GM21717 (cell line): ENCODE results near the gene PRKCE.

Experiments used
- ATAC-seq: cut with Tn5 transposase; IDR thresholded peaks from one replicate; pipeline ENCODE4 v1.9.1; 2021; ENCODE audit warnings: mild to moderate bottlenecking, moderate library complexity; ENCODE audit not compliant: unreplicated experiment

PRKCE gene

GRCh38 chr2:45799679-45800381 lies 148.4 kb downstream of the PRKCE start:
- ATAC-seq = no peak

GRCh38 chr2:45802499-45803138 lies 151.1 kb downstream of the PRKCE start:
- no peak for ATAC-seq

GRCh38 chr2:45804987-45805755 lies 153.7 kb downstream of the PRKCE start:
- no peak for ATAC-seq

- no peak for ATAC-seq
Observed at GRCh38 chr2:45806563-45807358, 155.3 kb downstream of the PRKCE start.

GRCh38 chr2:45808294-45808800 lies 156.9 kb downstream of the PRKCE start:
- no peak for ATAC-seq

- ATAC-seq = no peak
Observed at GRCh38 chr2:45809205-45809604, 157.7 kb downstream of the PRKCE start.

DNA sequence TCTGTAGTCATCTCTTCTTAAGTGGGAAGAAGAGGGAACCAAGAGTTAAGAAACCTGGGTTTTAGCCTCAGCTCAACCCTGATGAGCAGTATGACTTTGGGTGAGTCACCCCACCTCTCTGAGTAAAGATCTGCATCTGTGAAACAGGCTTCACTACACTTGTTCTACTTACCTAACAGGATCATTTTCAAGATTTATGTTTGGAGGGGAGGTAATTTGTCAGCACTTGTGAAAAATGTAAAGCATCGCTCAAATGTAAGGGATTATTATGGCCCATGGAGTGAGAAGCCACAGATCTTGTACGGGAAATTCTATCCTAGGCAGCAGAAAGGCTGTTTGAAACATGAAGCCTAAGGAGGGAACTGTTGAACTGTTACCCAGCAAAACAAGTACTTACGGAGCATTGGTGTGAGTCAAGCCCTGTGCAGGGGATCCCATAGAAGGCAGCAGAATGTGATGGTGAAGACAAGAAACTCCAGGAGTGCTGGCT lies 160.6 kb downstream of the PRKCE start:
- ATAC-seq = no peak

DNA sequence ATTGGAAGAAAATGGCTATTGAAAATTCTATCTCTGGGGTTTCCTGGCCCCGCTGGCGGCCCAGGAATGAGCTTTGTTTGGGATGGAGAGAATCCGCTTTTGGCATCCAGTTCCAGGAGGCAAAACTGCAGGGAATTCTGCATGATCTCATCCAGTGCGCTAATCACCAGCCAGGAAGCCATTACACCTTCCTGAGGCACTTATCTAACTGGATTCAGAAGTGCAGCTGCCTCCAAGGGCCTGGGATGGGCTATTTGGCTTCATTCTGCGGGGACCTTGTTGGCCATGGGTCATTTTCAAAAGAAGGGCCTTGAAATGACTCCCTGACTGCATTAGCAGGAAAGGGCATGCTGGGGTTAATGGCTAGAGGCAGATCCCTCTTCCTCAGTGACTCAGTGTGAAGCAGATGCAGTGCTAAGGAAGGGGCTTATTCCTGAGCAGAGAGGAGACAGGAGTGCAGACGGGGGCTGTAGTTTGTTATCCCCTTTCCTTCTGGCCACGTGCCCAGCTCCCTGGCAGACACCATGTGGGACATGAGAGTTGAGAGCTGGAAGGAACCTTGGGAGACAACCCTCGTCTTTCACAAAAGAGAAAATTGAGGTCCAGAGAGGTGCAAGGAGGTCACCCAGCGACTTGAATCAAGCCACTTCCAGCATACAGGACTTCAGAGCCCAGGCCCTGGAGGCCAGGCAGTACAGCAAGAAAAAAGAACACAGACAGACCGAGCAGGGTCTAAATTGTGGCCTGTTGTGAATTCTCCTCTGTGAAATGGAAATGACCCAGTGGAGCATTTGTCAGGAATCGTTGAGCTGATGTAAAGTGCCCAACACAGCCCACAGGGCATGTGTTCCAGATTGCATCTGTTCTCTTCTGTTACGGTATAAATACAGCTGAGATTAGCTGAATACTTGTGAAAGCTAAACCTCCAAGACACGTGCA lies 161.8 kb downstream of the PRKCE start:
- ATAC-seq = no peak

GRCh38 chr2:45814488-45814887 lies 163.0 kb downstream of the PRKCE start:
- ATAC-seq = no peak

DNA sequence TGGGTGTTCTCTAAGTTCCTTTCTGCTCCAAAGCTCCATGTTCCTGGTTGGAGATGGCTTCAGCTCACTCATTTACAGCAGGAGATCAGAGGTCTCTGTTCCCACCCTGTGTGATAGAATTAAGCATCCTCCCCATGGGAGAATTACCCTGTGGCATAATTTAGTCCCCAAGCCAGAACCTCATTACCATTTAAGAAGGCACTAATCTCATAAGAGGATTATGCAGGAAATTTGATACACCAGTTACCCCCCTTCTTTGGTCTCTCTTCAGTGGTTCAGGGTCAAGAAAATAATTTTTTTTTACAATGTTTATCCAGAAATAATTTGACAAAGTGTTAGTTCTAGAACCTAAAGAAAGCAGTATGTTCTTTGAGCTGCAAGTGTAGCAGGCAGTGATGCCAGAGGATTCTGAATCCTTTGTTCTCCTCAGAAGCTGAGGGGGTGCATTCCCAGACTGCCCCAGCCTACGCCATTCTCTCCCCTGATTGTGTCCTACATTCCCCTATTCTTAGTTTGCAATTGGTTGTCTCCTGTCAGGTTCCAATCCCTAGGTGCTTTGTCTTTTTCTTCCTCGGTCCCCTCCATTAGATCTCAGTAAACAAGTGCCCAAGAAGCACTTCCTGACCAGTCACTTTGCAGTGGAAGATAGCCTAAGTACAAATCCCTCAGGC lies 163.6 kb downstream of the PRKCE start:
- ATAC-seq = no peak

- ATAC-seq = no peak
Observed at GRCh38 chr2:45816272-45816671, 164.8 kb downstream of the PRKCE start.

DNA sequence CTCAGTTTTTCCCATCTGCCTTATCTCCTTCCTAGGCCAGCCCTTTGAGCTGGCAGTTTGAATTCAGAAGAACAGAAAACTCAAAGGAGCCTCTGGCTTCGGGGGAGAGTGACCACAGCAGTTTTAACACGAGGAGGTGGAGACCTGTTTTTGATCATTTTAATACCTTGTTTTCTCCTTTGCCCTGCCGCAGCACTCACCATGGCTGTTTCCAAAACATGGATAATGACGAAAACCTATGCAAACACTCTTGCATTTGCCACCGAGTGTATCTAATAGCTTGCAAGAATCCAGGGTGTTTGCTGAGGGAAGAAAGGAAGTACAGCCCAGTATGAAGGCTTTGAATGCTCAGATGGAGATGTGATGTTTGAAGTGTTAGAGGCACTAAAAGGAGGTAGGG lies 167.1 kb downstream of the PRKCE start:
- no peak for ATAC-seq

DNA sequence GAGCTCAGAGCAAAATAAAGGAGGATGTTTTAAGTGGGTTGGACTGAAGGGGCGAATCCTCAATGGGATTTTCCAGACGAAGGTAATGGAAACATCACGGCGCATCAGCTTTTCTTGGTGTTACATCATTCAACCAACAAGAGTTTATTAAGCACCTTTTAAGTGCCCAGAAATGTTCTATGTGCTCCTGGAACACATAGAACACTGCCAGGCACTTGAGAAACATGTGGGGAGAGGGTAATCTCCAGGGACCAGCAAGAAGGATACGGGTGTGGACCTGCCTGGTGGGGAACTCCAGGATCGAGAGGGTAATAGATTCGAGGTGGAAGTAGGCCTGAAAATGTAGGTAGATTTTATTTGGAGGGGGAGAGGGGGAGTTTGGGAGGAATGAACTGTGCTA lies 168.6 kb downstream of the PRKCE start:
- no peak for ATAC-seq

DNA sequence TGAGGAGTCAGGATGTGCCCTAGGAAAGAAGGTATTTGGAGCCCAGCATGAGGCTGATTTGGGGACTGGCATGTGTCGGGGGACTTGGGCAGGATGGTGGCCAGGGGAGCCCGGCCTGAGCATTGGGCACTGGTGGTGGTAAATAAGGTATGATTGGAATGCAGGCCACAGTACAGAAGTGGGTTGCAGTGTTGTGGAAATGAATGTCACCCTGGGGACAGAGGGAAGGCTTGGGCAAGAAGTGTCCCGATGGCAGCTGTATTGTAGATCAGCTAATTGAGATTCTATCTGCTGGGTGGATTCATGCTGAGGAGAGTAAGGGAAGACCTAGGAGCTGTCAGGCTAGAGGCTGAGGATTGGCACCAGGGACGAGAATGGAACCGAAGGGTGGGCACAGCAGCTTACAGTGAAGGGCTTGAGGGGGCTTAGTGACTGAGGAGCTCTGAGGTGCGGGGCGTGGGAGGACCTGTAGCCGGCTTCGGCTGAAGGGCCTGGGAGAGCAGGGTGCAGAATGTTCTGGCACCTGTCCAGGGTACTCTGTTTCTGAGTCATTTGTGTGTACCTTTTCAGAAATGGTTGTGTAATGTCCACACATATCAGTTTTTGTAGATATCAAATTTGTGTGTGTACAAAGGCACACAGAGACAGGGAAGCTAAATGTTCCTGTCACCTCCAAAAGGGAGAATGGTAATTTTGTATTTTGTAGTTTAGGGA lies 170.2 kb downstream of the PRKCE start:
- ATAC-seq = no peak

DNA sequence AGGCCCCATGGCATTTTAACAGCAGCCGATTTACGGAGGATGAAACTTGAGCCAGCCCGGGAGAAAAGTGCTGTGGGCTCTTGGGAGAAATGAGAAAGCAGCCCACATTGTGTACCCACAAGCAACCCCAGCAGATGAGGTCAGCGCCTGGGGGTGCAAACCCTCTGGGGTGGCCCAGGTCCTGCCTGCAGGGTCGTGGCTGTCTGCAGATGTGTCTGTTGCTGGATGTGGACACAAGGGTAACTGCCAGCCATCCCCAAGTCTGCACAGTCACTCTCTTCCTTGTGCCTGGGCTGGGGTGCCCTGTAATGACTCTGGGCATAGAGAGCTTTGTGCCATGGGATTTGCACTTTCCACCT lies 170.8 kb downstream of the PRKCE start:
- ATAC-seq = no peak

GRCh38 chr2:45823723-45824206 lies 172.3 kb downstream of the PRKCE start:
- no peak for ATAC-seq

DNA sequence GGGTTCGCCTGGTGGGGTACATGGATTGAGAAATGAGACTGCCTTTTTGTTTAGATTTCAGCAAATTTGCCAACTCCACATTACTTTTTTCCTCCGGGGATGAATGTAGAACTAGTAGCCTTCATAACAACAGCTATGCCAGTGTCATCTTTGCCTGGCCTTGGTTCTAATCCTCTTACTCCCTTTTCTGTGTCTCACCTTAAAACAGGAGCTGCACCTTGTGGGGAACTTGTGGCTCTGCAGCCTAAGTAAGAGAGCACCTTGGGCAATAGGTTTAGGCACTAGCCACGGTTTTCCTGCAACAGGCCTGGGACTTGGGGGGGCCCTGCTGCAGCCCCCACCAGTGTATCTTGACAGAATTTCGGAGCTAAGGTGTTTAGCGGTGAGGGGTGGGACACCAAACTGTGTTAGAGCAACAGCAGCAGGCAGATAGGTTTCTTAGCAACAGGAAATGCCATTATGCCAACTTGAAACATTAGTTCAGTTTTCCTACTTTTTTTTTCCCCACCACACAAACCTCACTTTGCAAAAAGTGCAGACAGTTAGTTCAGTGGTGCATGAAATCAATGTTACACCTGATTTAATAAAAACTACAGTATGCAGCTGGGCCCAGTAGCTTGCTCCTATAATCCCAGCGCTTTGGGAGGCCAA lies 173.7 kb downstream of the PRKCE start:
- no peak for ATAC-seq

- no peak for ATAC-seq
Observed at GRCh38 chr2:45826460-45826859, 175.0 kb downstream of the PRKCE start.
